GM21619 (cell line): ENCODE data around the gene MTNR1A.
"Not testable (repeated sequence)": the region's sequence is repeated elsewhere in the genome, so short reads cannot be mapped to it uniquely, and the experiment has no call there.

Experiments
- ATAC-seq: cut with Tn5 transposase; IDR thresholded peaks from one replicate; pipeline ENCODE4 v1.9.1; 2021; ENCODE audit not compliant: unreplicated experiment

Gene MTNR1A

GRCh38 chr4:186563761-186564160, 8.4 kb upstream of the MTNR1A start:
- ATAC-seq, result no peak

GRCh38 chr4:186561748-186562147, 6.4 kb upstream of the MTNR1A start:
- ATAC-seq, result no peak

- no peak for ATAC-seq
Measured at GRCh38 chr4:186560647-186561046, 5.3 kb upstream of the MTNR1A start.

GRCh38 chr4:186557486-186557885, 2.1 kb upstream of the MTNR1A start:
- ATAC-seq, result no peak

- ATAC-seq, result no peak
Measured at GRCh38 chr4:186557061-186557460, 1.7 kb upstream of the MTNR1A start.

GRCh38 chr4:186554539-186554913, 841 bp downstream of the MTNR1A start:
- ATAC-seq, result no peak

GRCh38 chr4:186553717-186554116, 1.6 kb downstream of the MTNR1A start:
- no peak for ATAC-seq

GRCh38 chr4:186551849-186552248, 3.5 kb downstream of the MTNR1A start:
- no peak for ATAC-seq

- no peak for ATAC-seq
Measured at GRCh38 chr4:186545436-186545835, 9.9 kb downstream of the MTNR1A start.

GRCh38 chr4:186543206-186543605, 12.2 kb downstream of the MTNR1A start:
- ATAC-seq, result no peak

GRCh38 chr4:186541801-186542200, 13.6 kb downstream of the MTNR1A start:
- ATAC-seq, result no peak

- ATAC-seq, result no peak
Measured at GRCh38 chr4:186537843-186538521, 17.4 kb downstream of the MTNR1A start.

GRCh38 chr4:186536285-186536684, 19.1 kb downstream of the MTNR1A start:
- no peak for ATAC-seq

GRCh38 chr4:186534056-186534455, 21.3 kb downstream of the MTNR1A start:
- ATAC-seq, result no peak

GRCh38 chr4:186523927-186524326, 31.4 kb downstream of the MTNR1A start:
- ATAC-seq, result not testable (repeated sequence)

GRCh38 chr4:186516287-186516686, 39.1 kb downstream of the MTNR1A start:
- ATAC-seq, result no peak

- ATAC-seq, result no peak
Measured at GRCh38 chr4:186514271-186514950, 41.0 kb downstream of the MTNR1A start.

- not testable (repeated sequence) for ATAC-seq
Measured at GRCh38 chr4:186504771-186505170, 50.6 kb downstream of the MTNR1A start.

GRCh38 chr4:186502231-186502630, 53.1 kb downstream of the MTNR1A start:
- no peak for ATAC-seq

- no peak for ATAC-seq
Measured at GRCh38 chr4:186501554-186501953, 53.8 kb downstream of the MTNR1A start.

GRCh38 chr4:186500721-186501304, 54.6 kb downstream of the MTNR1A start:
- no peak for ATAC-seq

- no peak for ATAC-seq
Measured at GRCh38 chr4:186499467-186499866, 55.9 kb downstream of the MTNR1A start.
